Stimulated activated CD4-positive, alpha-beta T cell treated with anti-CD3 and anti-CD28 coated beads, TNF-alpha, amount 100 ng/mL, for 1 hour (primary cell): Measurements from ENCODE around the gene PBX1.

Source experiments
- DNase-seq, 3 donors: peaks; one replicate each; pipeline ENCODE4 v3.0.0-alpha.2; 2020; ENCODE audit warnings: low read depth in 3 of 3, low spot score in 1 of 3

The PBX1 gene

GRCh38 chr1:164617377-164618201 lies 58.6 kb downstream of the PBX1 start:
- DNase-seq: no peak

- no peak for DNase-seq
Observed at GRCh38 chr1:164618202-164618564, 59.2 kb downstream of the PBX1 start.

GRCh38 chr1:164619006-164619784 lies 60.2 kb downstream of the PBX1 start:
- no peak for DNase-seq

GRCh38 chr1:164622068-164622845 lies 63.3 kb downstream of the PBX1 start:
- no peak for DNase-seq

GRCh38 chr1:164623805-164624204 lies 64.8 kb downstream of the PBX1 start:
- DNase-seq: no peak

DNA sequence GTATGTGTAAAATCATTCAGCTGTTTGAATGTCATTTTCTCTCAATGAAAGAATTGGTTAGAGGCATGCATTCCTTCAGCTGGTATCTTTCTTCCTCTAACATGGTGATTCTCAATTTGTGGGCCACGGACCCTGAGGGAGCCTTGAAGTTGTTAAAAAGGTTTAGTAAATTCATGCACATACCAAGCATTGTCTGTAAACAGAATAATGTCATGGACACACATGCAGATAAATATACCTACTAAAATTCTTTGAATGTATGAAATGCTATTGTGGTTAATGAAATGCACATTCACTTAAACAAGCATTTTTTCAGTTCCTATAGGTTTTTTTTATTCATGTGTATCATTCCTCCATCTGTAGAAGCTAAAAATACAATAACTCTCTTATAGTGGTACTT lies 65.4 kb downstream of the PBX1 start:
- no peak for DNase-seq

- no peak for DNase-seq
Observed at GRCh38 chr1:164625004-164625617, 66.1 kb downstream of the PBX1 start.

GRCh38 chr1:164628772-164629171 lies 69.8 kb downstream of the PBX1 start:
- DNase-seq: no peak

- DNase-seq: no peak
Observed at GRCh38 chr1:164629971-164630370, 71.0 kb downstream of the PBX1 start.

- no peak for DNase-seq
Observed at GRCh38 chr1:164630626-164631396, 71.8 kb downstream of the PBX1 start.

GRCh38 chr1:164631751-164632150 lies 72.8 kb downstream of the PBX1 start:
- no peak for DNase-seq

DNA sequence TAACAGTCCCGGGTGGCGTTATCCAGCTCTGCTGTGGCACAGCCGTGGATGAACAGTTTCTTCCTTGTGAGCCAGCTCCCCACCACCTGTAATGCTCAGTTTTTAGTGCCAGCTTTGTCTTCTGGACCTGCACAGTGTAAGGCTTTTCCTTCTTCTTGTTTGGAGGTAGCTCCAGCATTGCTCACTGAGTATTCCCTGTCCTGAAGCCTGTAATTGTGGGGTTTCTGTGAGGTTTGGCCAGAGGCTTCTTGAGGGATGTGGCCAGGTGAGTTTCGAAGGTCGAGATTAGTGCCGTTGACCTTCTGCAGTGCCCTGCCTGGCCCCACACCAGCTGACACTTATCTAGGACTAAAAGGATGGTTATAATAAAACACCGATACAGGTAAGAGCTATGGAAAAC lies 75.0 kb downstream of the PBX1 start:
- DNase-seq: no peak

- DNase-seq: no peak
Observed at GRCh38 chr1:164635059-164635802, 76.2 kb downstream of the PBX1 start.

GRCh38 chr1:164635803-164636731 lies 77.1 kb downstream of the PBX1 start:
- no peak for DNase-seq

- DNase-seq: no peak
Observed at GRCh38 chr1:164636757-164637156, 77.8 kb downstream of the PBX1 start.

- DNase-seq: no peak
Observed at GRCh38 chr1:164637461-164638375, 78.7 kb downstream of the PBX1 start.

DNA sequence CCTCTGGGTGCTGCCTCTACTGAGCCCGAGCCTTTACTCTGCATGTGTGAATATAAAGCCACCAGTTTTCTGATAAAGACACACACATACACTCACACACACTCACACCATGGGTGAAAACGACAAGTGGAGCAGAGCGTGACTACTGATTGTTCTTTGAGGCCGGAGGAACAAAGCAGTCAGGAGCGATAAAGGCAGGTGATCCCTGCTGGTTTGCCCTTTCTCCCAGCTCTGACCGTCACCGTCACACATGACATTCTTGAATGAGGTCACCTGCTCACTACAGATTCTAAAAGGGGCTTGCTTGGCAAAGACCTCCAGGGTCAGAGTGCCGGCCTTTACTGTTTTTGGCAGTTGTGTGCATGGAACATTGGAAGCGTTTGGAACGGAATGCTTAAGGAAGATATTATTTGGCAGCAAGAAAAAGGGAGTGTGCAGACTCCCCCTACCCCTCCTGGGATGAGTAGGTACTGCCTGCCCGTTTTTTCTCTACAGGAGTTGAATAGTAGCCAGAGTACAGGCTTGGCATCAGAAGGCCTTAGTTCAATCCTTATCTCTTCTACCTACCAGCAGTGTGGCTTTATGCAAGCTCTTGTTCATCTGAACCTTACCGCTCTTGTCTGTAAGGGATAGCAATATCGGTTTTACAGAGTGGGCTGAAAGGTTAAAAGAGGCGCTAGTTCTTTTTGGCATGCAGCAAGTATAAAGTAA lies 79.7 kb downstream of the PBX1 start:
- DNase-seq: no peak
